ENCODE results near the gene DIP2C.
"Not testable (repeated sequence)": the region's sequence is repeated elsewhere in the genome, so short reads cannot be mapped to it uniquely, and the experiment has no call there.

The DIP2C gene

DNA sequence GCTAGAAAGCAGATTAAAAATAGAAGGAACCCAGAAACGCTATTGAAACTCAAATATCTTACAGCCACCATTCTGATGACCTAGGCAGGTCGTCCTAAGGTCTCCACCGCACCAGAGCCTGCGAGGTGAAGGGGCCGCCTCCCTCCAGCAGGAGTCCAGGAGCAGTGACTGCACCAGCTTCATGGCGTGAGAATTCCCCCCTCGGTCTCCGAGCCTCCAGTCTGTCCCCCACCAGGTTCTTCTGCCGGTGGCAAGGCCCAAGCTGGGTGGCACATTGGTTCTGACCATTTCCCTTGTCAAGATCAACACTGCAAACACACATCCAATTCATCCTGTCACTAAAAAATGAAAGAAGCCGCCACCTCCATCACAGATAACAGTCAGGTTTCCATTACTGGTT, 98.7 kb downstream of the DIP2C start:
- no peak for DNase-seq

DNA sequence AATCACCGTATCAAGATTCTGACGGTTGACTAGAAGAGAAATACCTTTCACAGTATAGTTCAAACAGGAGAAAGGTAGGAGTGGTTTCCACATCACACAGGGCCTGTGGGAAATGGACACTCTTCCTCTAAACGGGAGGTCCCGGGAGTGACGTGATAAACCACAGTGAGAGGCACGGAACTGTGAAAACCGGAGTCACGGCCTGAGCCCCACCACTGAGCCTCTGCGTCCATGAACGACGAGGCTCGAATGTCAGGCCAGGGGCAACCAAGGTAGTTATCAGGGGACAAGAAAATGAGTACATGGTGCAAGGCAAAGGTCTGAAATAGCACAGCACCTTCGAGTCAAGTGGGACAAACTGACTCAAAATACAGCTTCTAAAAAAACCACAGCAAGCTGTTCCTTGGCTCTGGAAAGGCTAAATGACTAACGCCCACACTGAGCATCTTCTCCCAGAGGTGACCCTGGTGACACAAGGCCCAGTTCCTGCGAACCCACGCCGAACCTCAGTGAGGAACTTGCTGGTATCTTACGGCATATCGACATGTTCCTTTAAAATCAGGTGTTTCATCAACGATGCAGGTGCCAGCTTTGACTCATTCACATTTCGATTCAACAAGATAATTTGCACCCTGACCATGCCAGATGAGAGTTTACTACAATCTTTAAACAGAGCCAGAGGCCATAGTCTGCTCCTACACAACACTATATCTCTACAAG, 99.3 kb downstream of the DIP2C start:
- DNase-seq, result no peak

DNA sequence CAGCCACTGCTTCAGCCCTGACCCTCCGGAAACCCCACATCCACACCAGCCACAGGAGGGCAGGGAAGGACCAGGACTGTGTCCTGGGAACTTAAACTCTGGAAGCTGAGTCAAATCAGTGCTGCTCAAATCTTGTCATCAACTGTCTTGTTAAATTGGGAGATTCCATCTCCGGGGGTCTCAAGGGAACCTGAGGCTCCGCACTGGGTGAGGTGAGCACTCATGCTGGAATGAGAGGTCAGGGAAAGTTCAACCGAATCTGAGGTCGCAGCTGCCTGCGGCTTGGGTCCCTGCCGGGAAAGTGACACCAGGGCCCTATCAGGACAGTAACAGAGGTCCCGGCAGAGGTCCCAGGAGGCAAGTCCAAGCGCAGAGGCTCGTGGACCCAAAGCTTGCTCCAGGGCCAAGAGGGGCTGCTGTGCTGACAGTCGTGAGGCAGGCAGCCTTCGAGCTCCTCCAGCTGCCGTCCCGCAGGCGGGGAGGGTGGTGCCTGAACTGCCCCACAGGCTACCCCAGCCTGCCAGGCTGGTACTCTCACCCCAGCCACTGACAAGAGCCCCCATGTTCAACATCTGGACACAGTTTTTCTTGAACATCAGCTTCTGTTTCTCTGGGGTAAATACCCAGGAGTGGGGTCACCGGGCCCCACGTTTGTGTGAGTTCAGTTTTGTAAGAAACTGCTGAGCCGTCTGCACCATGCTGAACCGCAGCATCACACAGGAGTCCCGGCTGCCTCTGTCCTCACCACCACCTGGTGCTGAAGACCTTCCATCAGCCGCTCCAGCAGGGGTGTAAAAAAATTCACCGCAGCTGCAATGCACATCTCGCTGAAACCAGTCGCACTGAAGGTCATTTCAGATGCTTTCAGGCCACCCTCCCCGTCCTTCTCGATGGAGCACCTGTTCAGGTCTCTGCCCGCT, 101.0 kb downstream of the DIP2C start:
- DNase-seq, result no peak

DNA sequence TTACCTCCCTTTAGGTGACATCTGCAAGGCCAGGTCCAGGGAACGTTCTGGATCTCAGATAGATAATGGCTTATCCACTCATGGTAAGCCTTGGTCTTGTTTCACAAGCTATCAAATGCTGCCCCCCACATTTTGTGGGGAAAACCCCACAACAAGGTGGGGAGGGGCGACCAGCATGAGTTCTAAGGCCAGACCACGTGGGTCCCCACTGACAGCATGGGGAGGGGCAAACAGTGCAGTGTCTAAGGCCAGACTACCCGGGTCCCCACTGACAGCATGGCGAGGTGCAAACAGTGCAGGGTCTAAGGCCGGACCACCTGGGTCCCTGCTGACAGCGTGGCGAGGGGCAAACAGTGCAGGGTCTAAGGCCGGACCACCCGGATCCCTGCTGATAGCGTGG, 102.8 kb downstream of the DIP2C start:
- no peak for DNase-seq

DNA sequence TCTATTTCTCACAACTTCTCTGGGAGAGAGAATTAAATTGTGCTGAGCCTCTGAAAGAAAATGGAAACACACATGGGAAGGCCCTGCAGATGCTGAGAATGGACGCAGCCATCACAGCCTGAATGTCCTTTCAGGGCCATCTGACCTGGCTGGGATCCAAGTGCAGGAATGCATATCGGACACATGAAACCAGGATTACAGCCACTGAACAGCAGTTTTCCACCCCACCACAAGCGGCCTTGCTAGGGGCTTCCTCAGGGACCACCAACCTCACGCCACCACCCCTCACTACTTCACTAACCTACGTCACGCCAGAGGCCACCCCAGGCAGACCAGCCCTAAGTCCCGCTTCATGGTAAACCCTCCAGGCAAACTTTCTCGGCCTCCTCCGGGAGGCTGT, 103.3 kb downstream of the DIP2C start:
- DNase-seq, result no peak

DNA sequence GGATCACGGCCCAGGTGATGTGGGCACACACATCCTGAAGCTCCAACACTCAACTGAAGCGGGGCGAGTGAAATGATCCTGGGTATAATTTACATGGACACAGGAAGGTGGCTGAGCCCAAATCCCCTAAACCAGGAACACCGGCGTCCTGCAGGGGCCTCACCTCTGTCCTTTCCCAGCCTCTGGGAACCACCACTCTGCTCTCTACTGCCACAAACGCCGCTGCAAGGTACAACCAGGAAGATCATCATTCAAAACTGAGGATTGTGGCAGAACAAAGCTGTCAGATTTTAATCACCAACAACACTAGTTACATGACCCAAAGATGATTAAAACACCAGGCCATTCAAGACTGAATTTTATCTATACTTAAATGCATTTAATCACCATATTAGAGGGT, 104.0 kb downstream of the DIP2C start:
- no peak for DNase-seq

DNA sequence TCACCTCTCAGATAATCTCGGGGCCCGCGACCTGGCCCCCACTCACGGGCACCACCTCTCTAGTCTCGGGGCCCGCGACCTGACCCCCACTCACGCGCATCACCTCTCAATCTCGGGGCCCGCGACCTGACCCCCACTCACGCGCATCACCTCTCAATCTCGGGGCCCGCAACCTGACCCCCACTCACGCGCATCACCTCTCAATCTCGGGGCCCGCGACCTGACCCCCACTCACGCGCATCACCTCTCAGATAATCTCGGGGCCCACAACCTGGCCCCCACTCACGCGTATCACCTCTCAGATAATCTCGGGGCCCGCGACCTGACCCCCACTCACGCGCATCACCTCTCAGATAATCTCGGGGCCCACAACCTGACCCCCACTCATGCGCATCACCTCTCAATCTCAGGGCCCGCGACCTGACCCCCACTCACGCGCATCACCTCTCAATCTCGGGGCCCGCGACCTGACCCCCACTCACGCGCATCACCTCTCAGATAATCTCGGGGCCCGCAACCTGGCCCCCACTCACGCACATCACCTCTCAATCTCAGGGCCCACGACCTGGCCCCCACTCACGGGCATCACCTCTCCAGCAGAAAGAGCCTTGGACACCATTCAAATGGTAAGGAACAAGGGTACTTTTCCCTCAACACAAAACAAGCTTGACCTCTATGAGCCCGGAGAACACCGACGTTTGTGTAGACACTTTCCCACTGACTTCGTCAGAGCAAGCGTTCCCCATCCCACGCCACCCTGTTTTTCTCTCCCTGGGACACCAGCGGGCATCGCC, 104.8 kb downstream of the DIP2C start:
- not testable (repeated sequence) for DNase-seq

DNA sequence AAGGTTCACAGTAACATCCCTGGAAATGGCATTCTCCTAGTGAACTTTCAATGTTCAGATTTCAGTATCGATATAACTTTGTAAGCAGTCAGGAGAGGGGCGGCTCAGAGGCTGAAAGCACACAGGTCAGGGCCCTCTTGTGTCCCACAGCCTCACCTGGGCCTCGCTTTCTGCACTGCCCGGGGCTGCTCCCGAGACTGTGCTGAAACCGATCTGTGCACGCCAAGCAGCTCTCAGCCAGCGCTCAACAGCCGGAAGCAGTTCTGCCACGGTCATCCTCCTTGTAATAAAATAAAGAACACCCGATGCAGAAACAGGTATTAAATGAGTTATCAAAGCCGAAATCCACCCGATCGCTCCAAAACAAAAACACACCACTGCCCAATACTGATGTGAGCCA, 106.0 kb downstream of the DIP2C start:
- no peak for DNase-seq

DNA sequence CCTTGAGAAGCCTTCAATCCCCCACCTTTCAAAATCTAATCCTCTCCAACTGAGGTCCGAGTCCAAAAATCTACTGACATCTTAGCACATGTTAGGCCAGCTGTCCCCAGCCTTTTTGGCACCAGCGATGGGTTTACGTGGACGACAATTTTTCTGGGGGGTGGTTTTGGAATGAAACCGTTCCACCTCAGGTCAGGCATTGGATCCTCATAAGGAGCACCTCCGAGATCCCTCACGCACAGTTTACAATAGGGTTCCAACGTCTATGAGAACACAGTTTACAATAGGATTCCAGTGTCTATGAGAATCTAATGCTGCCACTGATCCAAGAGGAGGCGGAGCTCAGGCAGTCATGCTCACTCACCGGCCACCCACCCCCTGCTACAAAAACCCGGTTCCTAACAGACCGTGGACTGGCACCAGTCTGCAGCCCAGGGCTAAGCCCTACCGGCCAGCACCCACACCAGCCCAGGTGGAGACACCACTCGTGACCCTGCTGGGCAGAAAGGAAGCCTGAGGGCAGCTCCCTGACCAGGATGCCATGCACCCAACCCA, 107.6 kb downstream of the DIP2C start:
- DNase-seq, result no peak

DNA sequence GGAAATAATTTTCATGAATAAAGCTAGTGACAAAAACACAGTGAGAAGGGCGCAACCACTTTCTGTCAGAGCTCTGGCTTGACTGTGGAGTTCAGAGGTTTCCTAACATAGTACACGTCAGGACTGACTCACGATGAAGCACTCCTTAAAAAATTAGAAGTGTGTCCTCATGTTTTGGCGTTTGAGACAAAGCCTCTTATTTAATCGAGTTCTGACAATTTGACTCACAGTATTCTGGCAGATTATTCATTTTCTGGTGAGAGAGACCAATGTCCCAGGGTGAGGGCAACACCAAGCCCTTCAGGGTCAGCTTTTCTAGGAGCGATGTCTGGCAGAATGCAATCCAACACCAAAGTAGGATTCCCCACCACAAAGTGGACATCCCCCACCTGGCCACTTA, 108.7 kb downstream of the DIP2C start:
- no peak for DNase-seq

DNA sequence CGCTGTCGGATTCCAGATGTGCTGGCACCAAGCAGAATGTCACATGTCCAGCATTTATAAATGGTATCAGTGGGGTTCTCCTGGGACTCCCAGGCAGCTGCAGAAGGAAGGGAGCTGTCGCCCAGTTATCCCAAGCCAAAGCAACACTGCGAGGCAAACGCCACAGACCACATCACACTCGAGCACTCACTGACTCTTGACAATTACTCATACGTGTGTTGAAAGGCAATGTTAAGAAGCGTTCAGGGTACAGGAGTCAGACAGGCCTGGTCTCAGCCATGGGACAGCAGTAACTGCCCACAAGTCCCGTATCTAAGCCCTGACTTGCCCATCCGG, 113.4 kb downstream of the DIP2C start:
- DNase-seq, result no peak

DNA sequence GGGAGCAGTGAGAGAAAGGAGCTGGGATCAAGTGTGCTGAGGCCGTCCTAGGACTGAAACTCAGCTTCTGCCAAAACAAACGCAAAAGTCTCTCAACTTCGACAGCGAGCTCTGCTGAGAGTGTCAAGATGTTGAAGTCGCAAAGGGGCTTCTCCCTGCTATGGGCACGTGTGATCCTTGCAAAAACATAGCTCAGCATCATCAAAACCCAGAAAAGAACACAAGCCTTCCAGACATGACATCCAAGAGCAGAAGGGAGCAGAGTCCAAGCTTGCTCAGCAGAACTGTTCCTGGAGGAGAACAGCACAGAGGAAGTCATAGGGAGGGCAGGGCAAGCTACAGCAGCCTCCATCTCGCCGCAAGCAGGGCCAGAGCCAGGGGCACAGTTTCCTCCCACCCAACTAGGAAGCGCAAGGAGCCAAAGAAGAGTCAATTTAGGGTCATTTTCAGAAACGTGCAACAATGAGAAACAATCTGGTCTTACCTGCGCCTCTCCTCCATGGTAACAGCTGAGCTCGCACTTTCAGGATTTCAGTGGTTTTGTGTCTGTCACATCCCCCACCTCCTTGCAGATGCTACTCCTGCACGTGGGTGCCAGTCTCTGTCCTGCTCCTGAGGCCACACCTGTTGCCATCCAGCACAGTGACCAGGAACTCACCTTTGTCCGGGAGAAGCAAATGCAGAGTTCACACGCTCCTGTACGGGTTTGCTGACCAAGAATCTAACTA, 113.9 kb downstream of the DIP2C start:
- no peak for DNase-seq

DNA sequence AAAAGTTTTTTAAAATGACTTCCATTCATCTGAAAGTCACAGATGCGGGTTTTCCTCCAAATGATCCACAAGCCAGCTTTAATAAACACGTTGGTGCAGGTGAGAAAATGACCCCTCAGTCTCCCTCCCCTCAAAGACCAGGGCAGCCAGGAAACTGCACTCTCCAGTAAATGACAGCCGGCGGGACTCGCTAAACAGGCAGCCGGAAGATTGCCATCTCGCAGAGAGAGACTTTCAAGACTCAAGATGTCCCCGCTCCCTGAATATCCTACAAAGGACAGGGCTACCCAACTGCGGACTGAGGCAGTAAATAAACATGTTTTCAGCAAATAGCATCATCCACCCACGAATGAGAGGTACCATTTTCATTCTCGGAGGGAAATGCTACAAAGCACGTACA, 116.8 kb downstream of the DIP2C start:
- no peak for DNase-seq

DNA sequence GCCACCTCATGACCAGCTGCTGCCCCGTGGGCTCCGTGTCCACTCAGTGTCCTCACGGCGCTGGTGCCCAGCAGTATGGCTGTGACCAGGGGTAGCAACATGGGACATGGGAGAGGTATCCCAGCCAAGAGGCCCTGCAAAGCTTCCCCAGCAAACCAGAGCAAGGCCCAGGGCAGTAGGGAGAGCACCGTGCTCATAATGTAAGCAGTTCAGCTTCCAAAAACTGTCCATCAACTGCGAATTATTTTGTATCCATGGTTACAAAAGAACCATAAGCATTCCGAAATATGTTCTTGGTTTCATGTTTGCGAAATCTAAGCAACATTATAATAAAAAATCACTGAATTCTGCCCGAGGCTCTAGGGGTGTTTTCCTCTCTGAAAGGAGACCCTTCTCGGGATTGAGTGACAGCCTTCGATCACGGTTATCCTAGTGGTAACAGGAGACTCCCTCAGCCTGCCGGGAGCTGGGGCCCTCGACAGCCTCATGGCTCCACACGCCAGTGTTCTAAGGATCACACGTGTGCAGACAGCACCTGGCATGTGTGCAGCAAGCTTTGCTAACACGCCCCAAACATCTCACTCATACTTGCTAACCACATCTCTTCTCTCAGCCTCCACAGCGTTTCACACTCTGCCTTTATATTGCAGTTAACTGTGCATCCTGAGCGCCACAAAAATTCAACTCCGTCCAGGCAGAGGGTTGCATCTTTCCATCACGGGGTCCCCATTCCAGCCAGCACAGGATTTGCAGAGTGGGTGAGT, 117.6 kb downstream of the DIP2C start:
- no peak for DNase-seq

DNA sequence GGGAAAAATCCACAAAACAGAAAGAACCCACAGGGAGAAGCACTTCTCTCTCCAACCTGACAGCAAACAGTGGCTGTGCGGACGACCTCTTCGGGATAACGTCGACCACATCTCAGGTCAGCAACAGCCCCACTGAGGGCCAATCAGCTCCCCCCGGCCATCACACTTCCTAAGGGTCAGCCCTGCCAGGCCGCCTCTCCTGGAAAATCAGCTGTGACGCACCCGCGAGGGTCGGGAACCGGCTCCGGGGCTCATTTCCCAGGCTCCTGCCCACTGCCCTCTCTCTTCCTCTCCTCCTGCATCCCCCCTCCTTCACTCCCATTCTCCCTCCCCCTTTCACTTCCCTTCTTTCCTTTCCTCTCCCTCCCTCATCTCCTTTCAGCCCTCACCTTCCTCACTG, 118.3 kb downstream of the DIP2C start:
- no peak for DNase-seq

DNA sequence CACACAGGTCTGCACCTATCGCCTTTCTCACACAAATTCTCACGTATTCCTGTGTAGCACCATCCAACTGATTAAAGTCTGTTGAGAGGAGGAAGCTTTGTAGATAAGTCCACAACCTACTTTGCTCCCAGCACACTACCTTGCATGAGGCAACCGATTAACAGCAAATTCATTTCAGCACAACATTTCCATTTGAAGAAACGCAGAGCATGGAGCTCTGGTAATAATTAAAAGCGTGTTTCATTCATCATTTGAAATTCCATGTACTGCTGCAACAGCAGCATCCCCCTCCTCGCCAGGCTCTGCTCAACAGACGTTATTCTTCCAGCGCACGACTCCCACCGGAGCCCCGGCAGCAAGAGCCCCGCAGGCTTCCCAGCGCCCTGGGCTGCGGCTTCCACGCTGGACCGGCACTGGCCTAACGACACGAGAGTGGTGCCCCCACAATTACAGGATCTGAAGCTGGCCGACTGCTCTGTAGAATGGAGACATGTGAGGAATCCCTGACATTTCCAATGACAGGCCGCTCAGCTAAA, 118.8 kb downstream of the DIP2C start:
- no peak for DNase-seq

DNA sequence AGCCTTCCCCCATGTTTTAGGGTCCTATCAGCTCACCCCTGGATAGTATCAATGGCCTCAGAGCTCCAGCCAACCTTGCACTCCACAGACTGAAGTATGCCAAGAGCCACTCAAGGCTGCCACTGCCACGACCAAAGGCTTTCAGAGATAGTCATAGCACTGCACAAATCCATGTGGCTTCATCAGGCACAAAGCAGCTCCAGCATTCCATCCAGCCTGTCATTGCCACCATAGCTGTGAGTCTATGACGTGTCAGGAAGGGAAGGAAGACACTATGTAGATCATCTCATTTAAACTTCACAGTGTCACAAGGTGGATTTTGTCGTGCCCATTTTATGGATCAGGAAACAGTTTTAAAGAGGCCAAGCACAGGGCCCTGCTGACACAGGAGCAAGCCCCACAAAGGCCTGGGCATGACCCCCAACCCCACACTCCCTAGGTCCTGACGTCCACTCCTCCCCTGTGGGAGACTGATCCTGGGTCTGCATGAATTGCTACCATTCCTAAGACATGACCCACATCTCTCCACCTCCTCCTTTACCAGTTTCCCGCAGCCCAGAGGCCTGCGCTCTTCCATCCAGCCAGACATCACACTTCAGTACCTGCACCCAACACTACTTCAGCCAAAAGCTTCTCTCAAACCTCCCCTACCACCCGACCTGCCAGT, 119.4 kb downstream of the DIP2C start:
- DNase-seq, result no peak

DNA sequence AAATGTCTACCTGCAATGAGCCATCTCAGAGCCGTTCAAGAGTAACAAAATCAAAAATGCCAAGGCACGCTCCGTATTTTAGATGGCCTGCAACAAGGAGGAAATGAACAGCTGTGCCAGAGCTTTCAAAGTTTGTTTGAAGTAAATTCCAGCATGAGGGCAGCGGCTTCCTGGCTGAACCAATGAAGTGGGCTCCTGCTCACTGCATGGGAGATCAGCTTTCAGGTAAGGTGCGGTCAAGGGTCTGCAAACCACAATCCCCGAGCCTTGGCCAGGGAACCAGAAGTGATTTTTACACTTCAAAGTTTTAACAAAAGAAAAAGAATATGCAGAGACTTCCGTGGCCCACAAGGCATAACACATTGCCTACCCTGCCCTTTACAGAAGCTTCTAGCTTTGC, 120.6 kb downstream of the DIP2C start:
- no peak for DNase-seq

DNA sequence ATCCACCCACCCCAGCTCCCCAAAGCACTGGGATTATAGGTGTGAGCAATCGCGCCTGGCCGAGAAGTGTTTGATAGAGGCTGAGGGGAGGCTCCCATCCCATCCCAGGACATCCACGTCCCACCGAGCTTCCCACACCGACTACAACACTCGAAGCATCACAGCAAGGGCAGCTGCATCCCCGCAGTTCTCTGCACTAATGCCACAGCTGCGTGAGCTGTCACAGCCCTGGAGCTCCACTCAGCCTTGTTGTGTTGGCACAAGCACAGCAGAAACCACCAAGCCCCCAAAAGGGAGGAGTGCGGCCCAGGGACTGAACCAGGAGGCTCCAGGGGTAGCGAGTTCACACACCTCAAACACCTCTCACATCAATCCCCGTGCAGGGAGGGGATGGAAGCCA, 121.6 kb downstream of the DIP2C start:
- no peak for DNase-seq

DNA sequence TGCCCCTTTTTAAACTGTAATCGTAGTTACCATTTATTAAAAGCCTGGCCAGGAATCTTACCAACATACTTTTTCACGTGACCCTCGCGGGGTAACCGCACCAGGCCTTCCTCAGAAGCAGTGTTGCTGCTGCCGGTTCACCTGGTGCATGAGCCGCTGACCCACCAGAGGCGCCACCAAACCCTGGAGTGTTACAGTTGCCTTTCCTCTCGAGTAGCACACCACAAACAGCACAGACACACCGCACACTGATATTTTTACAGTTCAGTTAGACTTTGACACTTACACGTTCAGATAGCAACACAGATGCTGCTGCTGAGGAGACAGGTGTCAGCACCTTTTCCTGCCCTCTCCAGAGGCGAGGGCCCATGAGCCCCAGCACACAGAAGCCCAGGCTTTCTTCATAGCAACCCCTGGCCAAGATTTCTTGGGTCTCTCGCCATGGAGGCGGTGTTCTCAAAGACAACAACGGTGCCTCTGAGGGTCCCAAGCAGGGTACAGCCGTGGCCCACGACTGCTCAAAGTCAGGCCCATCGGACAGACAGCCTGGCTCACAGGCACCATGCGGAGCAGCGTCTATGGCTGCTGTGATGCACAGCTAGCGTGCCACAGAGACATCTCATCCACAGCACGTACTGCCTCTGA, 123.1 kb downstream of the DIP2C start:
- no peak for DNase-seq

DNA sequence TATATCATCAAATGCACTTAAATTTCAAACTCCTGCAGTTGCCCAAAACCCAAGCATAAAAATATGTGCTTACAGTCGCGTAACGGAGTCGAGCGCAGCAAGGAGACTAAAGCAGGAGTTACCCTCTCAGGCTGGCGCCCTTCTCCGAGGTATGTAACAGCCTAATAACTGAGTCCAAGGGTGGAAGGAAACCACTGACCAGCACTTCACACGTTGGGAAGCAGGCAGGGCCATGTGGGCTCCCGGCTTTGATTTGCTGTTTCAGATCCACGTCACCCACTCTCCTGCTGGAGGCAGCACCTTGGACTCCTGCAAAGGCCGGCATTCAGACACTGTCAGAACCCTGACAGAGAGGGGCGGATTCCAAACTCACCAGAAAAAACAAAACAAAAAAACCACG, 123.8 kb downstream of the DIP2C start:
- DNase-seq, result no peak
